Activated T-cell treated with anti-CD3 and anti-CD28 coated beads, Interleukin-2, amount 50 U/mL, for 24 hours (primary cell): Measurements from ENCODE around the gene GJA4.

Experiments used
- DNase-seq: peaks from one replicate; pipeline ENCODE4 v3.0.0-alpha.2; 2020
- H3K27ac Mint-ChIP-seq: 2 replicates; pipeline ENCODE4 v1.8.0; 2020; ENCODE audit warnings: mild to moderate bottlenecking, mixed read lengths
- H3K27me3 Mint-ChIP-seq: 2 replicates; pipeline ENCODE4 v1.8.0; 2020; ENCODE audit warnings: mixed read lengths
- H3K36me3 Mint-ChIP-seq: 2 replicates; pipeline ENCODE4 v1.8.0; 2020; ENCODE audit warnings: low read depth, mixed read lengths
- H3K4me1 Mint-ChIP-seq: 2 replicates; pipeline ENCODE4 v1.8.0; 2020; ENCODE audit warnings: low read depth, mixed read lengths
- H3K4me3 Mint-ChIP-seq: 2 replicates; pipeline ENCODE4 v1.8.0; 2020; ENCODE audit warnings: mild to moderate bottlenecking, moderate library complexity, mixed read lengths
- H3K9me3 Mint-ChIP-seq: 2 replicates; pipeline ENCODE4 v1.8.0; 2020; ENCODE audit warnings: mixed read lengths

The GJA4 gene

DNA sequence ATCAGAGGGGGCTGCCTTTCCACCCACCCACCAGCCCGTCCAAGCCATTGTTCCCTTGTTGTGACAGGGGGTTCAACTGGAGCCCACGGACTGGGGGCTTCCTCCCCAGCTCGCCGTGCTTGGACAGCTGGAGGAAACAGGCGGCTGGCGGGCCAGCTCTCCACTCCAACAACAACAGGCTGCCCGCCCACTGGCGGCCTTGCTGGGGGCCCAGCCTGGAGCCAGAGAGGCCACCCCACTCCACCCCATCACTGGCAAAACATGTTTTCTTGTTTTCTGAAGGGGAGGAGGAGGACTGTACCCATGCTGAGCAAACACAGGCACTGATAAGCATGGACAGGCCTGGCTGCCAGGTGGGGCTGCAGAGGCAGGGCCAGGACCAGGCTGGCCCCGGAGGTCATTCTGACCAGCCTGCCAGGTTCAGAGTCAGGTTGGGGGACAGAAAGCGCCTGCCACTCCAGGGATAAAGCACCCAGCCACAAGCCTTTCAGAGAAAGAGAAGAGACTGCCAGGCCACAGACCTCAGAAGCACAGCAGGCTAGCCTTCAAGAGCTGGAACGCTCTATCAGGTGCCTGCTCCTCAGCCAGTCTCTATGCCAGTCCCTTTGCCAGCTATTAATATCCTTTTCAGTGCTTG, 32.8 kb downstream of the GJA4 start:
- no peak overlapping the region for H3K4me3 Mint-ChIP-seq
- H3K36me3 Mint-ChIP-seq = no peaks in the 10 kb centered on the region
- H3K27me3 Mint-ChIP-seq = no peaks in the 10 kb centered on the region
- DNase-seq = no peak
- H3K27ac Mint-ChIP-seq = no peak overlapping the region
- no peaks in the 10 kb centered on the region for H3K4me1 Mint-ChIP-seq
- H3K9me3 Mint-ChIP-seq = no peaks in the 10 kb centered on the region

DNA sequence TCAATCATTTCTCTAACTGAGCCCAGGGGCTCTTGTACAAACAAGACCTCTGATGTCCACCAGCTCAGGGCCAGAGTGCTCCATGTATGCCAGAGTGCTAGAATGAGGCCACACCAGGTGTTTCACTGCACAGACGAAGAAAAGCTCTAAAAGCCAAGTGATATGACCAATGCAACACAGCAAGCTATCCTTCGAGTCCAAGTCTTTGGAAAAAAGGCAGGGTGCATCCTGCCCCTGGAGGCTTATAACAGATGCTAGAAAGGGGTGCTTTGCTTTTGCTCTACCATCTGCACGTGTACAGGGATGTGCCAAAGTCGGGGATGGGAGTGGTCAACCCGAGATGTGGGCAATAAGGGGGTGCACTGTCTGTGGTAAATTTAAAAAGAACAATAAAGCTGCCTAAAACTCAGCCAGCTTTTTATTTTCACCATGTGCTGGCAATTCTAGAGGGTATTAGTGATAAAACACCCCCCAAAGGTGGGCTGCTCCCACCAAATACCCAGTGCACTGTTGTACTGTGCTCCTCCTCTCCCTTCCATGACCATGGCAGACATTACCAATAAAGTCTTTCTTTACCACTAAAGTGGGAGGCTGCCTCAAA, 34.6 kb downstream of the GJA4 start:
- no peaks in the 10 kb centered on the region for H3K9me3 Mint-ChIP-seq
- no peak overlapping the region for H3K4me3 Mint-ChIP-seq
- H3K27ac Mint-ChIP-seq = no peak overlapping the region
- no peaks in the 10 kb centered on the region for H3K27me3 Mint-ChIP-seq
- DNase-seq = no peak
- H3K4me1 Mint-ChIP-seq = no peaks in the 10 kb centered on the region
- H3K36me3 Mint-ChIP-seq = no peaks in the 10 kb centered on the region

DNA sequence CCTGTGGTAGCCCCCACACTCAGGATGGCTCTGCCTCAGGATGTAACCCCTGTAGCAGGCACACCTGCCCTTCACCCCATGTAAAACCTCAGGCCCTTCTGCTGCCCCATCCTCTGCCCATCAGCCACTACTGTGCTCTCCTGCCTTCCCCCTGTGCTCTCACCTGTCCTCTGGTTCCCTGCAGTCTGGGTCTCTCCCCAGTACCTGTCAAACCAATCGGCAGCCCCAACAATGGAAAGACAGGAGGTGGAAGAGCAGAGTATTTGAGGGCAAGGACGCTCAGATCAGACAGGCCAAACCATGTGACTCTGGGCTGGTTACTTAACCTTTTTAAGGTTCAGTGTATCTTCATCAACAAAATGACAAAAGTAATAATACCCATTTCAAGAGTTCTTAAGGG, 35.8 kb downstream of the GJA4 start:
- no peak overlapping the region for H3K27ac Mint-ChIP-seq
- no peaks in the 10 kb centered on the region for H3K4me1 Mint-ChIP-seq
- no peaks in the 10 kb centered on the region for H3K27me3 Mint-ChIP-seq
- H3K36me3 Mint-ChIP-seq = no peaks in the 10 kb centered on the region
- H3K4me3 Mint-ChIP-seq = no peak overlapping the region
- DNase-seq = no peak
- no peaks in the 10 kb centered on the region for H3K9me3 Mint-ChIP-seq

DNA sequence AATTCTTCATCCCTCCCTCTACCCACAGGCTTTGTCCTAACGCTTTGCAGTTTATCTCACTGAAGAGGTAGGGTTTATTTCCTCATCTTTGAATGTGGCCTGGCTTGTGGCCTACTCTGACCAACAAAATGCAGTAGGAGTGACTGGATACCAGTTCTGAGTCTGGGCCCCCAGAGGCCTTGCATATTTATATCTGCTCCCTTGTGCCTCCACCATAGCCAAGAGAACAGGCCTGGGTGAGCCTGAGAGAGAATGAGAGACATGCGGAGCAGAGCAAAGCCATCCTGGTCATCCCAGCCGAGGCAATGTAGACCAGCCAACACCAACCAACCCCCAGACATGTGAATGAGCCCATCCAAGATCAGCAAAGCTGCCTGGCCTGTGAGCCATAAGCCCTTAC, 36.5 kb downstream of the GJA4 start:
- no peaks in the 10 kb centered on the region for H3K9me3 Mint-ChIP-seq
- no peak overlapping the region for H3K27ac Mint-ChIP-seq
- H3K36me3 Mint-ChIP-seq = no peaks in the 10 kb centered on the region
- DNase-seq = no peak
- no peaks in the 10 kb centered on the region for H3K27me3 Mint-ChIP-seq
- no peak overlapping the region for H3K4me3 Mint-ChIP-seq
- no peaks in the 10 kb centered on the region for H3K4me1 Mint-ChIP-seq

DNA sequence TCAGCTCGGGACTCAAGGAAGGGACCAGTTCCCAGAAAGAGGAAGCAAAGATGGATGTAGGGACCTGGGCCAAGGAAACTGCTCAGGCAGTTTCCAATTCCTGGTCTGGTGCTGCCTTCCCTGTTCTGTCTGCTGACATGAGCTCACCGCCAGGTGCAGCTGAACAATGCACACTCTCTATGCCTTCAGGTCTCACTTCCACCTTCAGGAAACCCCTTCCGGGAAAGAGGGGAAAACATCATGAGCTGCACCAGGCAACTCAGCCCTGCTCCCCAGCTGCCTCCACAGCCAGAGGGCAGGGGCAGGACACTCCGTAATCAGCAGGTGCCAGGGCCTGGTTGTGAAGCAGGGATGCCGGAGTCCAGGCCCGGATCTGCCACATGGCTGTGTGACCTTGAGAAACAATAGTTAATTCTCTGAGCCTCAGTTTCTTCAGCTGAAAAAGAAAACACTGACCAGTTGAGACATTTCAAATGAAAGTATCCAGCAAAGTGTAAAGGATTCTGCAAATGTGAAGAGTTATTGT, 39.0 kb downstream of the GJA4 start:
- no peaks in the 10 kb centered on the region for H3K4me1 Mint-ChIP-seq
- DNase-seq = no peak
- no peaks in the 10 kb centered on the region for H3K27me3 Mint-ChIP-seq
- H3K27ac Mint-ChIP-seq = no peak overlapping the region
- H3K36me3 Mint-ChIP-seq = no peaks in the 10 kb centered on the region
- H3K9me3 Mint-ChIP-seq = no peaks in the 10 kb centered on the region
- no peak overlapping the region for H3K4me3 Mint-ChIP-seq

DNA sequence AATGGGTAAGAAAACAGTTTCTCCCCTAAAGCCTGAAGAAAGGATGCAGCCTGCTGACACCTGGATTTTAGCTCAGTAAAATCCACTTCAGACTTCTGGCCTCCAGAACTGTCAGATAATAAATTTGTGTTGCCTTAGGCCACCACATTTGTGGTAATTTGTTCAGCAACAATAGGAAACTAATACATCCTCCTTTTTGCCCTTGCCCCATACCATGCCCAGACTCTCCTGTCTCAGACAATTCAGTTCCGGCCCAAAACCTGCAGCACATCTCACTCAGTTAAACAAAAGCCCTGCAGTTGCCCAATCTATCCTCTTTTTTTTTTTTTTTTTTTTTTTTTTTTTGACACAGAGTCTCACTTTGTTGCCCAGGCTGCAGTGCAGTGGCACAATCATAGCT, 40.9 kb downstream of the GJA4 start:
- Mint-ChIP-seq H3K36me3 (no peaks in the 10 kb centered on the region), H3K27ac (no peak overlapping the region), H3K27me3 (no peaks in the 10 kb centered on the region), H3K4me1 (no peaks in the 10 kb centered on the region), H3K4me3 (no peak overlapping the region), H3K9me3 (no peaks in the 10 kb centered on the region)
- no peak for DNase-seq

DNA sequence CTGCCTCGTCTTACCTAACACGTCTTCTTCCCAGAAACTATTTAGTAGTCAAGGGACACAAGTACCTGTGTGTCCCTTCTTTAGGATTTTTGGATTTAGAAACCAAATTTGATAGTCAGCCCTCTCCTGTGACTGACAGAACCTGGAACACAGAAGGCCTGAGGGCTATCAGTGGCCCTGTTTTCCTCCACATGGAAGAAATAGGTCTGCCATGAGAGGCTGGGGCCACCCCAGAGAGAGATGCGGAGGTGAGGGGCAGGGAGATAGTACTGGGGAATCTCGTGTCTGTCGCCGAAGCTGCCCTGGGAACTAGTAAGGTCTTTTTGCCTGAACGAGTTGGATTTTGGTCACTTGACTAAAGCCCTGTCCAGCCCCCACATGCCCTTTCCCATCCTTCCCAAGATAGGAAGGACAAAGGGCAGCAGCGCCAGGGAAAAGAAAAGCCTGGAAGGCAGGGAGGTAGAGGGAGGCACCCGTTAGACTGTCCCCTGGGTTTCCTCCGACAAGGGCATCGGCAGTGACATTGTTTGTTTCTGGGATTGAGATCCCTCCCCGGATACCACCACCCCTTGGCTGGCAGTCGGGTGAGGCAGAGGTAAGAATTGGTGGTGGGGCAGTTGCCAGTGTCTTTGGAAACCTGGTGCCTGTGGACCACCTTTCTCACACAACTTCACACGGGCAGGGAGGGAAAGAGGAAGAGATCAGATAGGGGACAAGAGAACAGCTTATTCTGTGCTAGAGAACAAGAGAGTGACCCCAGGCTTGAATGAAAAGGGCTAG, 46.9 kb downstream of the GJA4 start:
- Mint-ChIP-seq H3K4me3 (no peak overlapping the region), H3K9me3 (no peaks in the 10 kb centered on the region), H3K4me1 (peaks cover 3% of the 10 kb centered on the region), H3K27ac (no peak overlapping the region), H3K27me3 (no peaks in the 10 kb centered on the region), H3K36me3 (no peaks in the 10 kb centered on the region)
- no peak for DNase-seq

DNA sequence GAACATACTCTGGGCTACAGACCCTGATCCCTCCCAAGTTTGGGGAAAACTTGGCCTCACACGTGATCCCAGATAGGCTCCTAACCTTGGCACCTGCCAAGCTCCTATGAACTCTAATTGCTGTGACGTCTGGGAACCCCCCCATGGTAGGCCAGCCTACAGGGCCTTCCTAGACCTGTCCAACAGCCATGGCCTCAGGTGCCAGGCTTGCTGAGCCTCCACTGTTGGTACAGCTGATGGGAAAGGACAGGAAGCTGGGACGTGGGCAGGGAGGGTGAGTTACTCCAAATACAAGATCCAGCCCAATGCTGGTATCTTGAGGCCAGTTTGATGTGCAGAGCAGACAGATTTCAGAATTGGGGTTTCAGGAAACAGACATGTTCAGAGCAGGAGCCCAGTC, 47.6 kb downstream of the GJA4 start:
- Mint-ChIP-seq H3K36me3 (no peaks in the 10 kb centered on the region), H3K4me3 (no peak overlapping the region), H3K9me3 (no peaks in the 10 kb centered on the region), H3K4me1 (peaks cover 3% of the 10 kb centered on the region), H3K27me3 (no peaks in the 10 kb centered on the region), H3K27ac (no peak overlapping the region)
- DNase-seq = no peak

DNA sequence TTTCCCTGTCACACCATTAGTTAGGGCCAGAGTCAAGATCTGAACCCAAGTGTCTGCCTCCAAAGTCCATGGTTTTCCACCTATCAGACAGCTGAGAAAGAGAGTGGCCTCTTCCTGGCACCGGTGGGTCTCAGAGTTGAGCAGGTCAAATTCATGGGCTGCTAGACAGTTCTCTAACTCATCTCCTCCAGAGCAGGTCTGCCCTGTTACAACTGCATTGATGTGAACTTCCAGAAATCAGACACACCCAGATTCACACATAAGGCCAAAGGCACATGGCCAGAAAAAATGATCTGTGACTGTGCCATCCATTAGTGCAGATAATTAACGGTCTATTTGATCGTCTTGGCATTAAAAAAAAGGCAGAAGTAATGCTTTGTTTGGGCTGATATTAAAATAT, 49.3 kb downstream of the GJA4 start:
- peaks cover 2% of the 10 kb centered on the region for H3K36me3 Mint-ChIP-seq
- no peak overlapping the region for H3K4me3 Mint-ChIP-seq
- DNase-seq = no peak
- H3K9me3 Mint-ChIP-seq = no peaks in the 10 kb centered on the region
- H3K27me3 Mint-ChIP-seq = no peaks in the 10 kb centered on the region
- H3K4me1 Mint-ChIP-seq = peaks cover 3% of the 10 kb centered on the region
- H3K27ac Mint-ChIP-seq = no peak overlapping the region

DNA sequence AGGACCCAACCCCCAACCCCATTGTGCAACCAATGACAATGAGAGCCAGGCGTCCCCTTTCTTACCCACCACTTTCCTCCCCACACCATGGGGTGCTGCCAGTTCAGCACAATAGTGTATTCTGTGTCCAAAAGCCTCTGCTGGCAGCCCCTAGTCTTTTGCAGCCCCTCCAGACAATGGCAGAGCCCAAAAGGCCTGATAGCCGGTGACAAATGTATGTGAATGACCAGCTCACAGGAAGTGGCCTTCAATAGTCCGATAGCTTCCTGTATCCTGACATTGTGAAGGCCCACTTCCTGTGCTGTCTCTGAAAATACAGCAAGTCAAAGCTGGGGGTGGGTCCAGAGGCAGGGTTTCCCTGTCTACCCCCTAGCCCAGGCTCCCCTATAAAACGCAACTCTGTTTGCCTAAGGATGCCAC, 50.2 kb downstream of the GJA4 start:
- Mint-ChIP-seq H3K4me1 (peaks cover 3% of the 10 kb centered on the region), H3K36me3 (peaks cover 8% of the 10 kb centered on the region), H3K27ac (no peak overlapping the region), H3K27me3 (no peaks in the 10 kb centered on the region), H3K9me3 (no peaks in the 10 kb centered on the region), H3K4me3 (no peak overlapping the region)
- DNase-seq = no peak

DNA sequence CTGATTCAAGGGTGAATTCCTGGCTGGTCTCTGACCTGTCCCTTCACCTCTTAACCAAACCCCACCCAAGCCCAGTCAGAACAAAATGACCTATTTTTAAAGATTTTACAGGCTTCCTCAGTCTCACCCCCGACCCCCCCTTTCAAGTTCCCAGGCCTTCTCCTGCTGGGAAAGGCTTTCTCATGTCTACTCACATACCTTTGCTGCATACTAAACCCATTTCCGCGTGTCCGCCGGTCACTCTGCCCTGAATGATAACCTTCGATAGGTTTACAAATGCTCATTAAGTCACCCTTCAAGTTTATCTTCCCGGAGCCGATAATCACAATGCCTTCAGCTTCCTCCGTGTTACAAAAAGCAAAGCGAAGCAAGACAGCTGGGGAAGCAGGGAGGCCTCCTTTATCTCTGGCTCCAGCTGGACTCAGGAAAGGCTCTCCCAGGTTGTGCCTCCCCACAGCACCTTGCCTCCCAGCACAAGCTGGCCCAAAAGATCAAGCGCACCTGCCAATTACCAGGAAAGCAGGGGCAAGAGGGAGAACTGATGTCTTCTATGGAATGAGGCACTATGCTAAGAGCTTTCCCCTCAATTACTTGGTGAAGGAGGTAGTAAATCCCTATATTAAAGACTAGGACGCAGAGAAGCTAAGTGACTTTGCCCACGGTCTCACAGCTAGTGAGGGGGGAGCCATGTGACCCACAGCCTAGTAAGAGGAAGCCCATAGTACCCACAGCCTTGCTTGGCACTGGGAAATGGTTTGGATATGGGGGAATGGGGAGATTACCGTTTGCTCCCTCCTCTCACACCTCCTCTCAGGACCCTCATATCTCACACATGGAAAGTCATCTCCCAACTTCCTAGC, 50.8 kb downstream of the GJA4 start:
- no peak for DNase-seq
- peaks cover 3% of the 10 kb centered on the region for H3K4me1 Mint-ChIP-seq
- no peak overlapping the region for H3K4me3 Mint-ChIP-seq
- no peaks in the 10 kb centered on the region for H3K9me3 Mint-ChIP-seq
- peaks cover 15% of the 10 kb centered on the region for H3K36me3 Mint-ChIP-seq
- no peak overlapping the region for H3K27ac Mint-ChIP-seq
- H3K27me3 Mint-ChIP-seq = no peaks in the 10 kb centered on the region

DNA sequence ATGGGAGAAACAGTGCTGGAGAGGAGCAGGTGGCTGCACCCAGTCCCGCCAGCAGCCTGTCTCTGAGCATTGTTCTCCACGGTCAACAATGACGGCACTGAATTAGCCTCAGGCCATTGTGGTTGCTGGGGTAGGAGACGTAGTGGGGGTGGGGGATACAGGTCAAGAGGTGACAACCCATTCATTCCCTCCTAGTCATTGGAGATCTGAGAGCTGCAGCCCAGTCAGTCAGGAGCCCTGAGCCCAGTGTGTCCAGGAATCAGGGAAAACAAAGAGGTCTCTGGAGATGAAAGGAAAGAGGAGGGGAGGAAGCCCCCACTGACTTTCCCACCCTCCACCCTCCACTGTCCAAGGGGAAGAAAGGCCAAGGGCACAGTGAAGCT, 51.4 kb downstream of the GJA4 start:
- H3K27ac Mint-ChIP-seq = no peak overlapping the region
- H3K9me3 Mint-ChIP-seq = no peaks in the 10 kb centered on the region
- H3K27me3 Mint-ChIP-seq = no peaks in the 10 kb centered on the region
- no peak for DNase-seq
- H3K36me3 Mint-ChIP-seq = peaks cover 20% of the 10 kb centered on the region
- H3K4me3 Mint-ChIP-seq = no peak overlapping the region
- peaks cover 4% of the 10 kb centered on the region for H3K4me1 Mint-ChIP-seq
